AG04450 (cell line): ENCODE data around the gene NES. TPM values are rescaled to one million over a fixed set of nuclear protein-coding genes. Genes with fewer than 3 reads are reported as not detected.

Source experiments
- CTCF ChIA-PET: fragments of 300-600, 350-600 bp; formaldehyde crosslinking; extraction: SDS; loops from one replicate; lab custom pipeline; 2022; ENCODE audit warnings: antibody characterized with exemption, inconsistent platforms; lab: Charles Lee
- POLR2A ChIA-PET: fragments of 350-600 bp; formaldehyde crosslinking; extraction: SDS; loops from one replicate; lab custom pipeline; 2021; ENCODE audit warnings: antibody characterized with exemption, inconsistent platforms; lab: Yijun Ruan, JAX
- DNase-seq: peaks from one replicate; pipeline ENCODE4 v3.0.0-alpha.2; 2011; ENCODE audit warnings: low read depth, low spot score
- H3K27ac ChIP-seq: one replicate; pipeline ENCODE4 v1.5.1; 2012; ENCODE audit warnings: low read depth, low read length, control low read depth
- H3K27me3 ChIP-seq: one replicate; pipeline ENCODE4 v1.6.0; 2012; ENCODE audit warnings: low read length; ENCODE audit not compliant: control insufficient read depth, insufficient read depth
- H3K4me3 ChIP-seq: 2 replicates; pipeline ENCODE4 v1.5.1; 2011; ENCODE audit warnings: mild to moderate bottlenecking, low read depth, low read length, control low read depth
- H3K9me3 ChIP-seq: 2 replicates; pipeline ENCODE4 v1.5.1; 2012; ENCODE audit warnings: low read length; ENCODE audit not compliant: control insufficient read depth, insufficient read depth
- CTCF ChIP-seq: IDR thresholded peaks from 2 replicates; pipeline ENCODE4 v1.5.1; 2011; ENCODE audit warnings: low read depth, low read length, control low read depth, inconsistent platforms
- polyA plus RNA-seq: library from polyadenylated mRNA; depleted of rRNA; stranded (reverse); fragments of >200 nt; gene quantifications from 2 replicates; pipeline ENCODE4 v1.2.3, GENCODE V29; 2011

The NES gene
- polyA plus RNA-seq, 1 experiment = 15.7 TPM

- POLR2A ChIA-PET = no interaction called here
- no peaks in the 10 kb centered on the region for H3K27me3 ChIP-seq
- DNase-seq = no peak
- TF ChIP-seq CTCF = no peak
- H3K4me3 ChIP-seq = no peak overlapping the region
- CTCF ChIA-PET = interaction anchor here (0.8 to 12.5 kb wide), 6 partner anchors 10 to 138 kb away, joined by 3 to 616 read pairs (median 5); partner anchors contain the start of genes CRABP2 and INSRR
- H3K9me3 ChIP-seq = no peaks in the 10 kb centered on the region
- no peak overlapping the region for H3K27ac ChIP-seq
These were observed 43.9 kb upstream of the NES start for GRCh38 chr1:156721131-156721530.

GRCh38 chr1:156717351-156717750 is 40.1 kb upstream of the NES start:
- H3K4me3 ChIP-seq = no peak overlapping the region
- POLR2A ChIA-PET = no interaction called here

DNA sequence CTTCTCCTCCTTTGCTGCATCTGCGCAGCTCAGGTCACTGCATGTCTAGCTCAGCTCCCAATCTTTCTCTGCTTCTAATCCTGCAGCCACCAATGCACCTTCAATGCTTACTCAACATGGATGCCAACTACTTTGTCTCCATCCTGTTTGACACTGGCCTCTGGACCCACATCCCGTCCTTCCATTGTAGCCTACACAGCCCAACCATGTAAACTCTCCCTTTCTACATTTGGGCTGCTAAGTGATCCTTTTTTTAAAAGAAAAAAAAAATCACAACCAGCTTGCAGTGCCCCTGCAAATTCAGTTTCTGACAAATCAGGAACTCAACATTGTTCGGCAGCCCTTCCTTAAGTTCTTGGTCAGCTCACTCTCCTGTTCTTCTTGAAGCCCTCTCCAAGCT is 37.6 kb upstream of the NES start:
- ChIA-PET CTCF (interaction anchor here (0.7 to 13.7 kb wide), 4 partner anchors 8 to 24 kb away, joined by 3 to 233 read pairs (median 56); partner anchors contain the start of genes CRABP2, ISG20L2 and METTL25B), POLR2A (interaction anchor here (0.8 kb wide), 1 partner anchor 147 kb away, joined by 3 read pairs; no protein-coding TSS in a partner anchor)
- H3K27me3 ChIP-seq = no peaks in the 10 kb centered on the region
- no peak for TF ChIP-seq CTCF
- no peak overlapping the region for H3K4me3 ChIP-seq
- H3K9me3 ChIP-seq = no peaks in the 10 kb centered on the region
- no peak overlapping the region for H3K27ac ChIP-seq
- DNase-seq = no peak

More at GRCh38 chr1:156717351-156717750, 40.1 kb upstream of the NES start:
- H3K9me3 ChIP-seq = no peaks in the 10 kb centered on the region
- CTCF ChIA-PET = interaction anchor here (1.0 to 13.7 kb wide), 3 partner anchors 9 to 57 kb away, joined by 4 to 233 read pairs (median 88); partner anchors contain the start of genes ISG20L2 and METTL25B
- no peak for DNase-seq
- no peaks in the 10 kb centered on the region for H3K27me3 ChIP-seq
- TF ChIP-seq CTCF = no peak
- H3K27ac ChIP-seq = no peak overlapping the region

DNA sequence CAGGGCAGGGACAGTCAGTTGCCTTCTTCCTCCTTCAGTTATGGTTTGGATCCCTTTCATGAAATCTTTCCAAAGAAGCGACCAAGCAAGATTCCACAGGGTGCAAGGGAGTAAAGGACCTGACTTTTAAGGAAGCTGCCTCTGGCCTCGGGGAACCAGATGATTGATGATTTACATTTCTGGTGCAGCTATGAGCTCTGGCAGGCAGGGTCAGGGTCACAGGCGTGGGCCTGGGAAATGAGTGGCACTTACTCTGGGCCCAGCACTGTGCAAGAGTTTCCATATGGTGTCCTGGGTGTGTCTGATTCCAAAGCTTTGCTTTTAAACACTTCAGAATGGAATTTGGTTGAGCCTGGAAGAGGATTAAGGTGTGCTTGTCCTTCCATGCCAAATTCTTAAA is 35.4 kb upstream of the NES start:
- no peak for TF ChIP-seq CTCF
- DNase-seq = no peak
- Histone ChIP-seq H3K27me3 (no peaks in the 10 kb centered on the region), H3K4me3 (no peak overlapping the region), H3K27ac (no peak overlapping the region), H3K9me3 (no peaks in the 10 kb centered on the region)
- CTCF ChIA-PET = interaction anchor here (2.6 to 13.7 kb wide), 3 partner anchors 14 to 35 kb away, joined by 10 to 233 read pairs (median 88); partner anchors contain the start of genes ISG20L2, METTL25B and NES
- POLR2A ChIA-PET = interaction anchor here (0.6 to 1.6 kb wide), 2 partner anchors 18 to 28 kb away, joined by 4 to 5 read pairs; no protein-coding TSS in a partner anchor
